Peyer's patch (tissue), 4 donors: ENCODE data around the gene DAP3. TPM values are rescaled to one million over a fixed set of nuclear protein-coding genes. Genes with fewer than 3 reads are reported as not detected.
"Not testable (repeated sequence)": the region's sequence is repeated elsewhere in the genome, so short reads cannot be mapped to it uniquely, and the experiment has no call there.

Source experiments
- DNase-seq, 3 donors: peaks; one replicate each; pipeline ENCODE4 v3.0.0-alpha.2; 2017 to 2019
- H3K27ac ChIP-seq, 4 donors: fragments of 200-600 bp; sonication (generic); one replicate each; pipeline ENCODE4 v1.5.1; 2016 to 2019
- H3K27me3 ChIP-seq, 2 donors: fragments of 200-600 bp; sonication (generic); one replicate each; pipeline ENCODE4 v1.5.1; 2019
- H3K36me3 ChIP-seq, 3 donors: fragments of 200-600 bp; sonication (generic); one replicate each; pipeline ENCODE4 v1.5.1; 2016 to 2019
- H3K4me1 ChIP-seq, 4 donors: fragments of 200-600 bp; sonication (generic); one replicate each; pipeline ENCODE4 v1.5.1; 2016 to 2019
- H3K4me3 ChIP-seq, 4 donors: fragments of 200-600 bp; sonication (generic); 1 replicate in 3 of 4; 2 replicates in 1 of 4; pipeline ENCODE4 v1.5.1; 2016 to 2019; ENCODE audit warnings: mild to moderate bottlenecking in 1 of 4
- H3K9me3 ChIP-seq, 4 donors: fragments of 200-600 bp; sonication (generic); one replicate each; pipeline ENCODE4 v1.5.1; 2016 to 2019; ENCODE audit warnings: mild to moderate bottlenecking in 1 of 4
- CTCF ChIP-seq, 6 experiments: fragments of 450-650 bp in 4 of 6; fragments of 200-600 bp in 2 of 6; sonication (generic) in 1 of 6; IDR thresholded peaks; one replicate each; pipeline ENCODE4 v1.5.1; 2017 to 2019; ENCODE audit warnings: antibody characterized with exemption in 6 of 6, mild to moderate bottlenecking in 3 of 6, moderate library complexity in 1 of 6
- POLR2A ChIP-seq, 2 donors: fragments of 450-650 bp; IDR thresholded peaks; one replicate each; pipeline ENCODE4 v1.5.1; 2017; ENCODE audit warnings: antibody characterized with exemption in 2 of 2, mild to moderate bottlenecking in 2 of 2, moderate library complexity in 2 of 2
- total RNA-seq, 4 donors: library from RNA; depleted of rRNA; stranded (reverse); fragments of >200 nt; gene quantifications; one replicate each; pipeline ENCODE4 v1.1.0, GENCODE V29; 2016

Gene DAP3
- total RNA-seq, 4 donors from 2014 or later, result 72.8 to 160 (median 153) TPM

DNA sequence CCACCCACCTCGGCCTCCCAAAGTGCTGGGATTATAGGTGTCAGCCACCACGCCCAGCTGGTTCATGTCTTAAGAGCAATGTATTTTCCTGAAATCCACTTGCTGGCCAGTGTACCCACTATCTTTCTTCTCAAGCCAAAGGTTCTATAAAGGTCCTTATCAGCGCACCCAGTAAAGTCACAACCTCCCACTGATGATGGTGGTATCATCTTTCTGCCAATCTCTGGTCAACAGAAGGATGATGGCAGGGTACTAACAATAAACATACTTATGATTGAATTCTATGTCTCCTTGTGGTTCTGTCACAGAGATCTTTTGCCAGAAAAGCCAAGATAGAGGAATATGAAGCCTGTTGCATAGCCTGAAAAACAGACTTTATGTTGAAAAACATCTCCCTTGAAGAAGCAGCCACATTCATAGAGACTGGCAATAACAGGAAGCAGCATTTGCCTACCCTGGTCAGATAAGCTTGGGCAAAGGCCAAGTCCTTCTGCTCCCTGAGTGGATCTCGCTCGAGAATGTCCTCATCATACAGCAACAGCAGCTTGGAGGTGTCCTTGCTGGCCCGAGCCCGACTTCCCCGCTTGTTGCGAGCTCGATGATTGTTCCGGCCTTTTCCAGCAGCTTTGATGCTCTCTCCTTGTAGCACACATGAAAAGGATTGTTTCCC, 73.0 kb downstream of the DAP3 start:
- peaks cover 0 to 88% (median 0%) of the 10 kb centered on the region in 3 donors for H3K36me3 ChIP-seq
- DNase-seq, result peak in 1 of 3 donors; percentile 39
- H3K27me3 ChIP-seq, result no peaks in the 10 kb centered on the region
- H3K4me3 ChIP-seq, result no peak overlapping the region
- no peak overlapping the region for H3K27ac ChIP-seq
- TF ChIP-seq CTCF (IDR thresholded peaks at IDR 0.05) (no peak), POLR2A (IDR thresholded peaks at IDR 0.05) (no peak)
- H3K4me1 ChIP-seq, result no peaks in the 10 kb centered on the region
- H3K9me3 ChIP-seq, result no peaks in the 10 kb centered on the region

DNA sequence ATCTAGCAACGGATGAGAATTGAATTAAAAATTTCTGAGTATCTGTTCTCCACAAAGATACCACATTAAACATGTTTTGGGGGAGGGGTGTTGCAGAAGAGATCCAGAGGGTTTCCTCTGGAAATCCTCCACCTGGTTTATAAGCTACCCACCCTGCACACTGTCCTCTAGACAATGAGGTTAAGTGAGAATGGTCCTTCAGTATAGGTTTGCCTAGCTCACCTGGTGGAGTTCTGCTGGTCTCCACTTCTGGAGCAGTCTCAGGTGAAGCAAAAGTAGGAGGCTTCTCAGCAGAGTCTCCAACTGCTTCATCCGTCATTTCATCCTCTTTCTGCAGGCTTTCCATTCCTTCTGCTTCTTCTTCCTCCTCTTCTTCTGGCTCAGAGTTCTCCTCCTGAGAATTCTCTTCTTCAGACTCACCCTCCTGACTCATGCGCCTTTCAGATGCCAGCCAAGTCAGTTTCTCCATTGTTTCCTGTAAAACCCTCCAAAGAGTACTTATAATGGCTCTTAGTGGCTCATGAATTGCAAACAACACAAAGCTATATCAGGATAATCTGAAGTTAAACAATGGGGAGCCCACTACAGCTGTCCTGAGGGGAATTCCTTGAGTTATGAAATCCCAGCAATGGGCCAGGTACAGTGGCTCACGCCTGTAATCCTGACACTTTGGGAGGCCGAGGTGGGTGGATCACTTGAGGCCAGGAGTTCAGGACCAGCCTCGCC, 74.4 kb downstream of the DAP3 start:
- peaks cover 0 to 89% (median 0%) of the 10 kb centered on the region in 3 donors for H3K36me3 ChIP-seq
- not testable (repeated sequence) for H3K4me1 ChIP-seq, H3K27me3 ChIP-seq, H3K9me3 ChIP-seq, H3K4me3 ChIP-seq, H3K27ac ChIP-seq
- peak in 1 of 3 donors; percentile 70 for DNase-seq

DNA sequence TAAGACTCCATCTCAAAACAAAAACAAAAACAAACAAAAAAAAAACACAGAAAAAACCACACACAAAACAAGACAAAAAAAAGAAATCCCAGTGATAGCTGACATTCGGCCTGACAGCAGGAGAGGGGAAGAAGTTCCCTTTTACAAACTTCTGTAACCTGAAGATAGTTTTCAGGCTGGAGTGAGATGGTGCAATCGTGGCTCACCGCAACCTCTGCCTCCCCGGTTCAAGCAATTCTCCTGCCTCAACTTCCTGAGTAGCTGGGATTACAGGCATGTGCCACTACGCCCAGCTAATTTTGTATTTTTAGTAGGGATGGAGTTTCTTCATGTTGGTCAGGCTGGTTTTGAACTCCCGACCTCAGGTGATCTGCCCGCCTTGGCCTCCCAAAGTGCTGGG, 75.1 kb downstream of the DAP3 start:
- not testable (repeated sequence) for H3K27ac ChIP-seq, H3K4me3 ChIP-seq, H3K4me1 ChIP-seq, H3K9me3 ChIP-seq, H3K27me3 ChIP-seq
- peaks cover 0 to 89% (median 3%) of the 10 kb centered on the region in 3 donors for H3K36me3 ChIP-seq
- peak in 1 of 3 donors; percentile 27 for DNase-seq

- H3K27ac ChIP-seq, H3K4me1 ChIP-seq, DNase-seq, H3K4me3 ChIP-seq, H3K27me3 ChIP-seq, H3K9me3 ChIP-seq: not testable (repeated sequence)
- peaks cover 3 to 91% (median 6%) of the 10 kb centered on the region in 3 donors for H3K36me3 ChIP-seq
Observed at GRCh38 chr1:155767399-155767989, 78.6 kb downstream of the DAP3 start.

- DNase-seq, result peak in 1 of 3 donors; percentile 6
- Histone ChIP-seq H3K36me3 (peaks cover 3 to 92% (median 6%) of the 10 kb centered on the region in 3 donors), H3K4me3 (no peak overlapping the region), H3K27ac (no peak overlapping the region), H3K9me3 (no peaks in the 10 kb centered on the region), H3K4me1 (no peaks in the 10 kb centered on the region), H3K27me3 (no peaks in the 10 kb centered on the region)
- TF ChIP-seq CTCF (IDR thresholded peaks at IDR 0.05) (no peak), POLR2A (IDR thresholded peaks at IDR 0.05) (no peak)
Observed at GRCh38 chr1:155769257-155769656, 80.4 kb downstream of the DAP3 start.

GRCh38 chr1:155773221-155773620, 84.3 kb downstream of the DAP3 start:
- H3K27me3 ChIP-seq, result no peaks in the 10 kb centered on the region
- no peak overlapping the region for H3K4me3 ChIP-seq
- no peaks in the 10 kb centered on the region for H3K4me1 ChIP-seq
- no peak for DNase-seq
- peaks cover 3 to 96% (median 6%) of the 10 kb centered on the region in 3 donors for H3K36me3 ChIP-seq
- no peaks in the 10 kb centered on the region for H3K9me3 ChIP-seq
- no peak for TF ChIP-seq CTCF (IDR thresholded peaks at IDR 0.05)
- no peak for TF ChIP-seq POLR2A (IDR thresholded peaks at IDR 0.05)
- no peak overlapping the region for H3K27ac ChIP-seq

- H3K4me1 ChIP-seq, result no peaks in the 10 kb centered on the region
- peak in 1 of 3 donors; percentile 27 for DNase-seq
- no peak for TF ChIP-seq CTCF (IDR thresholded peaks at IDR 0.05)
- no peak for TF ChIP-seq POLR2A (IDR thresholded peaks at IDR 0.05)
- peaks cover 0 to 78% (median 0%) of the 10 kb centered on the region in 3 donors for H3K36me3 ChIP-seq
- no peaks in the 10 kb centered on the region for H3K9me3 ChIP-seq
- no peak overlapping the region for H3K27ac ChIP-seq
- H3K4me3 ChIP-seq, result no peak overlapping the region
- H3K27me3 ChIP-seq, result no peaks in the 10 kb centered on the region
Observed at GRCh38 chr1:155776414-155776813, 87.5 kb downstream of the DAP3 start.
